ENCODE measurements around the gene NHERF1. TPM values are rescaled to one million over a fixed set of nuclear protein-coding genes. Genes with fewer than 3 reads are reported as not detected.

The NHERF1 gene
- total and polyA plus RNA-seq, 2 donors from 2014 or later = 71.3 to 448 TPM

GRCh38 chr17:74815067-74815466, 66.6 kb downstream of the NHERF1 start:
- Histone ChIP-seq H3K27ac (ENCODE audit: low read depth in 2 of 2, low read length in 2 of 2) (no peak overlapping the region), H3K4me1 (ENCODE audit: control insufficient read depth in 2 of 3, insufficient read depth in 2 of 3, low read depth in 1 of 3, low read length in 3 of 3) (no peaks in the 10 kb centered on the region), H3K9ac (ENCODE audit: low read length in 3 of 3) (no peak overlapping the region), H3K9me3 (ENCODE audit: control insufficient read depth in 2 of 3, insufficient read depth in 1 of 3, low read length in 3 of 3) (no peaks in the 10 kb centered on the region), H3K27me3 (ENCODE audit: control insufficient read depth, insufficient read depth, low read length) (no peaks in the 10 kb centered on the region), H3K36me3 (ENCODE audit: control insufficient read depth in 2 of 3, insufficient read depth in 3 of 3, low read length in 3 of 3) (no peaks in the 10 kb centered on the region), H3K4me3 (ENCODE audit: low read length in 3 of 3) (no peak overlapping the region)
- intact Hi-C loops (cut with DNase I) = no loop called here
- DNase-seq = no peak
- FAIRE-seq = no peak
- no peak for TF ChIP-seq CTCF (IDR thresholded peaks at IDR 0.05; ENCODE audit: borderline replicate concordance, extremely low read depth, insufficient read depth)

DNA sequence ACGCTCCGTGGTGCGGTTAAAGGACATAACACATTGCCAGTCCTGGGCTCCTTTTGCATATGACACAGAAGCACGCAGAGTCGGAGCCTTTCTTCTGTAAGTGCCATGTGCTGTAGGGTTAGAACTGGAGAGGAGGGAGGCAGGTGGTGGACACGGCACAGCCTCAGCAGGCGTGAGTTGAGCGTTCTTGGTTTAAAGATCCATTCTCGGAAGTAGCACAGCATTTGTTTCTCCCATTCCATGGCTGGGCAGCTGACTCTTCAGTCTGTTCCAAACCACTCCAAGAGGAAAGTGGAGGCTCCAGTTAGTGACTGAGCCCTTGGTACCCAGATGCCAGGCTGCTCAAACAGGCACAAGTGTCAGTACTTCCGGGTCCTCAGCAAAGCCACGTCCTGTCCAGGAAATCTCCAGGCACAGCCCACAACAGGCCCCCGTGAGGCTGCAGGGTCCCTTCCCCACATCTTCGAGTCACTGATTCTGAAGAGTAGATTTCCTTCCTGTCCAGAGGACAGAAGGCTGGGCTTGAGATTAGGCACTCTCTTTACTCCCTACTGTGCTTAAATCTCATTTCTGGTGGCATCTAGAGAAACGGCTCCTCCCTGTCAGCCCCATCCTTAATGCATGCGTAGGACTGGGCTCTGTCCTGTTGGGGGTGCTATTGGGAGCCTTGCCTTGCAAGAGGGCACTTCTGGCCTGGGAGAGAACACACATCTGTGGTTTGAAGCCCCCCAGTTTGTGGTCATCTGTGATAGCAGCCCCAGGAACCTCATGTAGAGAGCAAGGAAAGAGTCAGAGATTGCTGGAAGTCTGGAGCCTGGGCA, 67.3 kb downstream of the NHERF1 start:
- intact Hi-C loops (cut with DNase I) = no loop called here
- FAIRE-seq (no peak), DNase-seq (no peak)
- Histone ChIP-seq H3K9ac (ENCODE audit: low read length in 3 of 3) (no peak overlapping the region), H3K27me3 (ENCODE audit: control insufficient read depth, insufficient read depth, low read length) (no peaks in the 10 kb centered on the region), H3K9me3 (ENCODE audit: control insufficient read depth in 2 of 3, insufficient read depth in 1 of 3, low read length in 3 of 3) (no peaks in the 10 kb centered on the region), H3K4me3 (ENCODE audit: low read length in 3 of 3) (no peak overlapping the region), H3K36me3 (ENCODE audit: control insufficient read depth in 2 of 3, insufficient read depth in 3 of 3, low read length in 3 of 3) (no peaks in the 10 kb centered on the region), H3K4me1 (ENCODE audit: control insufficient read depth in 2 of 3, insufficient read depth in 2 of 3, low read depth in 1 of 3, low read length in 3 of 3) (no peaks in the 10 kb centered on the region), H3K27ac (ENCODE audit: low read depth in 2 of 2, low read length in 2 of 2) (no peak overlapping the region)
- TF ChIP-seq CTCF (IDR thresholded peaks at IDR 0.05; ENCODE audit: borderline replicate concordance, extremely low read depth, insufficient read depth) = no peak

GRCh38 chr17:74816905-74817620, 68.6 kb downstream of the NHERF1 start:
- TF ChIP-seq CTCF (IDR thresholded peaks at IDR 0.05; ENCODE audit: borderline replicate concordance, extremely low read depth, insufficient read depth) = no peak
- Histone ChIP-seq H3K36me3 (ENCODE audit: control insufficient read depth in 2 of 3, insufficient read depth in 3 of 3, low read length in 3 of 3) (no peaks in the 10 kb centered on the region), H3K4me3 (ENCODE audit: low read length in 3 of 3) (no peak overlapping the region), H3K27ac (ENCODE audit: low read depth in 2 of 2, low read length in 2 of 2) (no peak overlapping the region), H3K9me3 (ENCODE audit: control insufficient read depth in 2 of 3, insufficient read depth in 1 of 3, low read length in 3 of 3) (no peaks in the 10 kb centered on the region), H3K4me1 (ENCODE audit: control insufficient read depth in 2 of 3, insufficient read depth in 2 of 3, low read depth in 1 of 3, low read length in 3 of 3) (no peaks in the 10 kb centered on the region), H3K9ac (ENCODE audit: low read length in 3 of 3) (no peak overlapping the region), H3K27me3 (ENCODE audit: control insufficient read depth, insufficient read depth, low read length) (no peaks in the 10 kb centered on the region)
- intact Hi-C loops (cut with DNase I) = no loop called here
- FAIRE-seq = no peak
- DNase-seq = no peak
